ENCODE data around the gene PPP1R1C.

- TF ChIP-seq POLR2A (IDR thresholded peaks at IDR 0.05; ENCODE audit: low read depth, low read length) (no peak), POLR2AphosphoS5 (IDR thresholded peaks at IDR 0.05; ENCODE audit: low read depth, low read length) (no peak), TAF1 (IDR thresholded peaks at IDR 0.05; ENCODE audit: borderline replicate concordance, low read depth, low read length) (no peak)
These were observed 47.8 kb downstream of the PPP1R1C start for GRCh38 chr2:182033449-182033848.

All from GM12892 (cell line).